Spleen (tissue), 11 donors: ENCODE results near the gene DHRS1. TPM values are rescaled to one million over a fixed set of nuclear protein-coding genes. Genes with fewer than 3 reads are reported as not detected.
A peak's percentile ranks its signal among the peaks of the same experiment; 100 is the strongest.

ENCODE experiments used
- DNase-seq: peaks from one replicate; pipeline ENCODE4 v3.0.0-alpha.2; 2020
- H3K27ac ChIP-seq, 8 donors: fragments of 200-600 bp; sonication (generic) in 7 of 8; 1 replicate in 4 of 8; 2 replicates in 4 of 8; pipeline versions ENCODE4 v1.5.0 to v1.8.0; 2016 to 2021; ENCODE audit warnings: inconsistent platforms in 4 of 8, mild to moderate bottlenecking in 4 of 8, moderate library complexity in 1 of 8
- H3K27me3 ChIP-seq, 7 donors: fragments of 200-600 bp; sonication (generic) in 6 of 7; replicated peaks in 1 of 7; 1 replicate in 4 of 7; 2 replicates in 3 of 7; pipeline versions ENCODE4 v1.5.0 to v1.8.0; 2016 to 2021; ENCODE audit warnings: inconsistent platforms in 3 of 7, mild to moderate bottlenecking in 1 of 7
- H3K36me3 ChIP-seq, 6 donors: fragments of 200-600 bp; sonication (generic) in 5 of 6; 1 replicate in 4 of 6; 2 replicates in 2 of 6; pipeline versions ENCODE4 v1.5.0 to v1.8.0; 2016 to 2021; ENCODE audit warnings: inconsistent platforms in 2 of 6
- H3K4me1 ChIP-seq, 6 donors: fragments of 200-600 bp; sonication (generic) in 5 of 6; 1 replicate in 3 of 6; 2 replicates in 3 of 6; pipeline versions ENCODE4 v1.5.0 to v1.8.0; 2016 to 2021; ENCODE audit warnings: inconsistent platforms in 3 of 6
- H3K4me3 ChIP-seq, 8 donors: fragments of 200-600 bp; sonication (generic) in 7 of 8; 1 replicate in 4 of 8; 2 replicates in 4 of 8; pipeline versions ENCODE4 v1.5.0 to v1.8.0; 2016 to 2021; ENCODE audit warnings: inconsistent platforms in 4 of 8, mild to moderate bottlenecking in 4 of 8, moderate library complexity in 2 of 8
- H3K9me3 ChIP-seq, 8 donors: fragments of 200-600 bp; sonication (generic) in 7 of 8; 1 replicate in 4 of 8; 2 replicates in 4 of 8; pipeline versions ENCODE4 v1.5.0 to v1.8.0; 2016 to 2021; ENCODE audit warnings: inconsistent platforms in 4 of 8
- CTCF ChIP-seq, 11 experiments: fragments of 200-600 bp in 7 of 11; fragments of 450-650 bp in 4 of 11; sonication (generic) in 4 of 11; IDR thresholded peaks in 8 of 11; conservative IDR thresholded peaks in 3 of 11; 1 replicate in 7 of 11; 2 replicates in 4 of 11; pipeline versions ENCODE4 v1.4.0 to v1.8.0; 2016 to 2021; ENCODE audit warnings: antibody characterized with exemption in 11 of 11, inconsistent platforms in 4 of 11, mild to moderate bottlenecking in 1 of 11
- POLR2A ChIP-seq, 3 donors: fragments of 450-650 bp; IDR thresholded peaks; one replicate each; pipeline ENCODE4 v1.5.1; 2017; ENCODE audit warnings: antibody characterized with exemption in 3 of 3, mild to moderate bottlenecking in 1 of 3
- POLR2AphosphoS5 ChIP-seq, 3 donors: sonication (generic); formaldehyde crosslinking; IDR thresholded peaks; one replicate each; pipeline ENCODE4 v1.5.1; 2017; ENCODE audit warnings: antibody characterized with exemption in 3 of 3
- WGBS, 5 donors: extraction: QIAGEN DNeasy Blood & Tissue Kit in 3 of 5; methylation state at CpG; one replicate each; pipeline versions ENCODE4 v1.1.5 to v1.1.7; 2013 to 2018; 5-methylcytosine and 5-hydroxymethylcytosine counted together
- intact Hi-C: fragments of 100-400 bp; cut with DNase I; formaldehyde crosslinking; loops from one replicate; pipeline ENCODE4 v1.15.0; 2023; ENCODE audit warnings: low total_unique reads
- polyA plus RNA-seq, 3 donors: library from polyadenylated mRNA; stranded (reverse); fragments of 200-250 nt; gene quantifications; one replicate each; pipeline ENCODE4 v1.2.1, GENCODE V29; 2013
- total RNA-seq, 7 donors: library from RNA; depleted of rRNA in 3 of 7; stranded (reverse); fragments of >200 nt in 3 of 7; fragmentation: NEBNext Ultra II Directional in 4 of 7; extraction: Animal tissue kit (Norgen Biotek cat#: 25700) in 4 of 7; gene quantifications; one replicate each; pipeline versions ENCODE4 v1.1.0 to v1.2.1, GENCODE V29; 2016 to 2021
- donor health status: healthy with polysubstance abuse.
- donor health status: DM: no; HTN: no; CAD: no; lungs with moderate emphysema.
- donor health status: DM: no; HTN: no; CAD: no.
- donor health status: Bipolar disorder and iron deficiency.
- donor health status: healthy.
- donor health status: DM: no; HTN: no; CAD: no.
- donor health status: DM: yes; HTN: yes; CAD: no.

Gene DHRS1
- total and polyA plus RNA-seq, 10 donors, result 22.0 to 56.1 (median 33.1) TPM

- Histone ChIP-seq H3K27me3 (no peaks in the 10 kb centered on the region), H3K9me3 (no peaks in the 10 kb centered on the region), H3K36me3 (peaks cover 0 to 52% (median 41%) of the 10 kb centered on the region in 6 donors), H3K4me1 (peaks cover 7 to 54% (median 41%) of the 10 kb centered on the region in 6 donors), H3K27ac (peak overlapping the region in 3 of 8 donors; percentile 95 to 100 (median 99)), H3K4me3 (no peak overlapping the region)
- intact Hi-C loops, result no loop called here
- peak; percentile 75 for DNase-seq
- TF ChIP-seq CTCF (IDR thresholded peaks at IDR 0.05 in 8 of 11, conservative IDR thresholded peaks at IDR 0.05 in 3 of 11), result no peak
- 95 to 98% (median 97%) methylated on average over 10 to 14 of the region's 14 CpGs for WGBS, 5 donors
Observed at GRCh38 chr14:24269910-24270536, 29.6 kb downstream of the DHRS1 start.

- H3K4me1 ChIP-seq, result peaks cover 5 to 48% (median 37%) of the 10 kb centered on the region in 6 donors
- H3K4me3 ChIP-seq, result no peak overlapping the region
- WGBS, 5 donors, result 93 to 98% (median 94%) methylated on average over 7 to 8 of the region's 8 CpGs
- H3K27me3 ChIP-seq, result no peaks in the 10 kb centered on the region
- TF ChIP-seq CTCF (IDR thresholded peaks at IDR 0.05 in 8 of 11, conservative IDR thresholded peaks at IDR 0.05 in 3 of 11) (no peak), POLR2A (IDR thresholded peaks at IDR 0.05) (no peak), POLR2AphosphoS5 (IDR thresholded peaks at IDR 0.05) (no peak)
- DNase-seq, result no peak
- H3K9me3 ChIP-seq, result no peaks in the 10 kb centered on the region
- H3K36me3 ChIP-seq, result peaks cover 0 to 59% (median 43%) of the 10 kb centered on the region in 6 donors
- no peak overlapping the region for H3K27ac ChIP-seq
- intact Hi-C loops, result no loop called here
Observed at GRCh38 chr14:24269368-24269767, 30.2 kb downstream of the DHRS1 start.

GRCh38 chr14:24268225-24268624 is 31.4 kb downstream of the DHRS1 start:
- Histone ChIP-seq H3K4me1 (peaks cover 4 to 36% (median 25%) of the 10 kb centered on the region in 6 donors), H3K36me3 (peaks cover 0 to 70% (median 43%) of the 10 kb centered on the region in 6 donors), H3K9me3 (no peaks in the 10 kb centered on the region), H3K27ac (no peak overlapping the region), H3K27me3 (no peaks in the 10 kb centered on the region), H3K4me3 (no peak overlapping the region)
- intact Hi-C loops, result no loop called here
- no peak for DNase-seq
- 93 to 97% (median 96%) methylated on average over 9 of the region's 9 CpGs for WGBS, 5 donors
- TF ChIP-seq CTCF (IDR thresholded peaks at IDR 0.05 in 8 of 11, conservative IDR thresholded peaks at IDR 0.05 in 3 of 11) (no peak), POLR2A (IDR thresholded peaks at IDR 0.05) (no peak), POLR2AphosphoS5 (IDR thresholded peaks at IDR 0.05) (no peak)

GRCh38 chr14:24267516-24267915 is 32.1 kb downstream of the DHRS1 start:
- peaks cover 4 to 29% (median 18%) of the 10 kb centered on the region in 6 donors for H3K4me1 ChIP-seq
- 86 to 97% (median 95%) methylated on average over 8 to 9 of the region's 9 CpGs for WGBS, 5 donors
- DNase-seq, result no peak
- no peak overlapping the region for H3K4me3 ChIP-seq
- no peaks in the 10 kb centered on the region for H3K27me3 ChIP-seq
- intact Hi-C loops, result no loop called here
- TF ChIP-seq POLR2AphosphoS5 (IDR thresholded peaks at IDR 0.05) (no peak), POLR2A (IDR thresholded peaks at IDR 0.05) (no peak), CTCF (IDR thresholded peaks at IDR 0.05 in 8 of 11, conservative IDR thresholded peaks at IDR 0.05 in 3 of 11) (no peak)
- no peak overlapping the region for H3K27ac ChIP-seq
- peaks cover 0 to 77% (median 43%) of the 10 kb centered on the region in 6 donors for H3K36me3 ChIP-seq
- no peaks in the 10 kb centered on the region for H3K9me3 ChIP-seq
